Activated CD4-positive, alpha-beta T cell treated with anti-CD3 and anti-CD28 coated beads for 24 hours (primary cell): ENCODE measurements around the gene CARMIL3.
"Not testable (repeated sequence)": the region's sequence is repeated elsewhere in the genome, so short reads cannot be mapped to it uniquely, and the experiment has no call there.

Experiments
- DNase-seq, 2 donors: peaks; one replicate each; pipeline ENCODE4 v3.0.0-alpha.2; 2020; ENCODE audit warnings: low read depth in 2 of 2

CARMIL3 gene

DNA sequence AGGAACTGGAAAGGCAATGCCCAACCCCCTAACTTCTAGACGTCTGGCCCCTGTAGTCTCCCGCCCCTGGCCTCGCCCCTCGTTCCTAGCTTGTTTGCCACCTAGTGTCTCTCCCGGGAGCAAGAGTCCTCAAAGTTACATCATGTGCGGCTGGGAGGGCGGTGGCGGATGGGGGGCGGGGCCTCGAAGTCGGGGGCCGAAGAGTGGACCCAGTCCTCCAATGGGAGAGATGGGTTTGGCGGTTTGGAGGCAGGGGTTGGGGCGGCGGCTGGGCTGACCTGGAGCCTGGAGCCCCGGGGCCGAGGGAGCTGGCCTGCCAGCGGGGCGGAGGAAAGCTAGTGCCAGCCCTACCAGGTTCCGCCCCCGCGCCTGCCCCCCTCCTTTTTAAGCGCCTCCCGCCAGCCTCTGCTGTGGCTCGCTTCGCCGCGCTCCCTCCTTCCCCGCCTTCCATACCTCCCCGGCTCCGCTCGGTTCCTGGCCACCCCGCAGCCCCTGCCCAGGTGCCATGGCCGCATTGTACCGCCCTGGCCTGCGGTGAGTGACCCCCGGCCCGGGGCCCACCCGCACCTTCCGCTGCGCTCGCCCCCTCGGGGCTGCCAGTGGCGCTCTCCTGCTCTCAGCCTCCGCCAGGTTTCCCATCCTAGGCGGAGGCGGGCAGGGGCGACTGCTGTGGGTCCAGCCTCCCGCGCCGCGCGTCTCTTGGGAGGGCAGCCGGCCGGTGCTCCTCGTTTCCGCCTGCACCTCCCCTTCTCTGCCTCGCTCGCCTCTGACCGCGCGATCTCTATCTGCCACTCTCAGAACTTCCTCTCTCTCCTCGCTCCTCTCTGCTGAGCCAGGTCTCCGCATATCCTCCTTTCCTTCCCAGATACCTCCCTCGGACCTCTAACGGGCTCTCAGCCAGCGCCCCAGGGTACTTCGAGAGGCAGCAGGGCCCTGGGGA is 42.4 kb downstream of the CARMIL3 start, which contains the start of gene PCK2:
Gene PCK2, plus strand, starts transcription at position 411 of the 940 bp plus-strand sequence. Its CDS starts 95 bp downstream, at position 506.
- peak; percentile 85 to 89 for DNase-seq

DNA sequence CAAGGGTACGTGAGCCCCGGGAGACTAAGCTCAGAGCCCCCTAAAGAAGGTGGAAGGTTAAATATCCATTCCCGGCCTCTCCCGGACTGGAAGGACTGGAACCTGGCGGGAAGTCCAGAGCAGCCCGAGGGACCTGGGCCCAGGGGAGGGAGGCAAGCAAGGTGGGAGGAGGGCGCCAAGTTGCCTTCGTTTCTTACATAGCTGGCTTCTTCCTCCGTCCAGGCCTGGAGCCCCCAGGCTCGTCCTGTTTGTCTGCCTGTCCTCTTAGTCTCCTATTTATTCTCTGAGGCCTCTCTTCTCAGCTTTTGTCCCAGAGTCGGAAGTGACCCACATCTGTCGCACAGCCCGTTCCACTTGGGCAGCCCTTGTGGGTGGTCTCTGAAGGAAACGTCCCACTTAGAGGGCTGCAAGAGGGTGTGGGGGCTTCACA is 43.0 kb downstream of the CARMIL3 start:
- DNase-seq = no peak

GRCh38 chr14:24095271-24096068 is 43.7 kb downstream of the CARMIL3 start:
- peak in 1 of 2 donors; percentile 56 for DNase-seq

DNA sequence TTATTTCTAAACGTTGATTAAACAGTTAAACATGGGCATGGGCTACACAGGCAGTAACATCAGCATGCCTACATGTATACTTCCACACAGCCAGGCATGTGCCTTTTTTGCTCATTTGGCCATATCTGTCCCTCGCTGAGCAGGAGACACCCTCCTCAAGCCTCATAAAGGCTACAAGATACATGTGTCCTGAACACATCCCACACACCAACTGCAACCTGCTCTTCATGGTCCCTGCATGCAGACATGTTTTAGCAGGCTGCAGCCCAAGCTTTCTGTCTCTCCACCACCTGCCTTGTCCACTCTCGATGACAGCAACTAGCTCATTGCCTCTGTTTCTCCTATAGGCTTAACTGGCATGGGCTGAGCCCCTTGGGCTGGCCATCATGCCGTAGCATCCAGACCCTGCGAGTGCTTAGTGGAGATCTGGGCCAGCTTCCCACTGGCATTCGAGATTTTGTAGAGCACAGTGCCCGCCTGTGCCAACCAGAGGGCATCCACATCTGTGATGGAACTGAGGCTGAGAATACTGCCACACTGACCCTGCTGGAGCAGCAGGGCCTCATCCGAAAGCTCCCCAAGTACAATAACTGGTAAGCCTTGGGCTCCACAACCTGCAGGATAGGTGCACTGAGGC is 44.9 kb downstream of the CARMIL3 start:
- no peak for DNase-seq

DNA sequence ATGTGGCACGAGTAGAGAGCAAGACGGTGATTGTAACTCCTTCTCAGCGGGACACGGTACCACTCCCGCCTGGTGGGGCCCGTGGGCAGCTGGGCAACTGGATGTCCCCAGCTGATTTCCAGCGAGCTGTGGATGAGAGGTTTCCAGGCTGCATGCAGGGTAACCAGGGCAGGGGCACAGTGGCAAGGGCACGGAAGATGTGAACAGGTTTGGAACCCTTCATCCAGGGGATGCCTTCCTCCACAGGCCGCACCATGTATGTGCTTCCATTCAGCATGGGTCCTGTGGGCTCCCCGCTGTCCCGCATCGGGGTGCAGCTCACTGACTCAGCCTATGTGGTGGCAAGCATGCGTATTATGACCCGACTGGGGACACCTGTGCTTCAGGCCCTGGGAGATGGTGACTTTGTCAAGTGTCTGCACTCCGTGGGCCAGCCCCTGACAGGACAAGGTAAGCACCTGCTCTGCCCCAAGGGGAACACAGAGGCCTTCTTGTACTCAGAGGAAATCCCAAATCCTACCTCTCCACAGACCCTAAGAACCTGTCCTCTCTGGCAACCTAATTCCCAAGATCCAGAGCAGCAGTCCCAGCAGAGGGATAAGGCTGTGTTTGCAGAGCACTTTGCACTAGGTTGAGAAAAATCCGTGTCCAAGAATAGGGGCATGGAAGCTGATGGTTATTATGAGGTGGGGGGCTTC is 46.6 kb downstream of the CARMIL3 start:
- no peak for DNase-seq

DNA sequence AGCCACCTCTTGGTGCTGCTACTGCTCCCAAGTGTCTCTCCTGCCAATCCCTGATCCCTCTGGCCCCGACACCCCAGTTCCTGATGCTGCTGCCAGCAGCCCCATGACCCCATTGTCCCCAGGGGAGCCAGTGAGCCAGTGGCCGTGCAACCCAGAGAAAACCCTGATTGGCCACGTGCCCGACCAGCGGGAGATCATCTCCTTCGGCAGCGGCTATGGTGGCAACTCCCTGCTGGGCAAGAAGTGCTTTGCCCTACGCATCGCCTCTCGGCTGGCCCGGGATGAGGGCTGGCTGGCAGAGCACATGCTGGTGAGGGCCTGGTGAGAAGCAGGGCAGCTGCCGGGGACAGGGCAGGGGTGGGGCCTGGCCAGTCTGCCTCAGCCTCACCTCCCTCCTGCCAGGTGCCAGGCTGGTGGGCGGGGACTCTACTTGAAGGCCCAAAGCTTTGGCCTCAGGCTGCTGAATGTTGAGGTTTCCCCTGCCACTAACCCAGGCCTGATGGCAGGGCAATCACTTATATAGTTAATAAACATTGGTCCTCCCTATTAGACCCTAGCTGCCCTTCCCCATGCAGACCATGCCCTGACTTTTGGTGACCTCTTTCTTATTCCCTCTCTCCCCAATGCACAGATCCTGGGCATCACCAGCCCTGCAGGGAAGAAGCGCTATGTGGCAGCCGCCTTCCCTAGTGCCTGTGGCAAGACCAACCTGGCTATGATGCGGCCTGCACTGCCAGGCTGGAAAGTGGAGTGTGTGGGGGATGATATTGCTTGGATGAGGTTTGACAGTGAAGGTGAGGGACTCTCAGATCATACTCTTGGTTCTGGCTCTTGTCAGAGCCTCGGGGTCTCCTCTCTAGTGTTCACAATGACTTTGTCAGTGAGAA is 47.4 kb downstream of the CARMIL3 start:
- DNase-seq = no peak

DNA sequence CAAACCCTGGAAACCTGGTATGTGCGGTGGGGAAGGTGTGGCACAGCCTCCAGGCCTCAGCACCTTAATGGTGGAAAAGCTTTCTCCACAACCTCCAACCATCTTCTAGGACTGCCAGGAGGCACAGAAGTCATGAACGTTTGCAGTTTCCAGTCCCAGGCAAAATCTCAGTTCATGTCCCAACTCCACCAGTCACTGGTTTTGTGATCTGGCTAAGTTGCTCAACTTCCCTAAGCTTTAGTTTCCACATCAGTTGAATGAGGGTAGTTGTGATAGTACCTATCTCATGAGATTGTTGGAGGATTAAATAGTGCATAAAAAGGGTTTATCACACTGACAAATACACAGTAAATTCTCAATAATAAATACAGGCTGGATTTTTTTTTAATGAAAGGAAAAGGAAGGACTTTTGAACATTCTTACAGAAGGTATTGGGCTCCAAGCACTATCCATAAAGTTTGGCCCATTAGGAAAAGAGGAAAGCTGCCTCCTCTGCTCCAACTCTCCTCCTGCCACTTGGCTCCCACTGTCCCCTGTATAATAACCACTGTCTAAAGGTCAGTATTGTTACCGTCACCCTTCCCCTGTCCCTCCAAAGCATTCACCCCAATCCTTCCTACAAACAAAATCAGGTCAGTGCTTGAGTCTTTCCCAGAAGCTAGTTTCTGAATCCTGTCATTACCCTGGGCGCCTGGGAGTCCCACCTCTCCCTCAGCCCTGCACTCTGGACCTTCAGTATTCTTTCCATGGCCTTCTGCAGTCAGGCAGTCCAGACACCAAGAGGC is 48.6 kb downstream of the CARMIL3 start:
- DNase-seq = no peak

GRCh38 chr14:24100982-24101494 is 49.2 kb downstream of the CARMIL3 start:
- DNase-seq = no peak

- no peak for DNase-seq
Measured at GRCh38 chr14:24102357-24103048, 50.7 kb downstream of the CARMIL3 start.

DNA sequence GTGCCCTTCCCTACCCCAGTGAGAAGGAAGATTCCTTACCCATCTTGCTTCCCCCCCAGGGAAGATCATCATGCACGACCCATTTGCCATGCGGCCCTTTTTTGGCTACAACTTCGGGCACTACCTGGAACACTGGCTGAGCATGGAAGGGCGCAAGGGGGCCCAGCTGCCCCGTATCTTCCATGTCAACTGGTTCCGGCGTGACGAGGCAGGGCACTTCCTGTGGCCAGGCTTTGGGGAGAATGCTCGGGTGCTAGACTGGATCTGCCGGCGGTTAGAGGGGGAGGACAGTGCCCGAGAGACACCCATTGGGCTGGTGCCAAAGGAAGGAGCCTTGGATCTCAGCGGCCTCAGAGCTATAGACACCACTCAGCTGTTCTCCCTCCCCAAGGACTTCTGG is 51.6 kb downstream of the CARMIL3 start:
- no peak for DNase-seq

GRCh38 chr14:24105609-24106239 is 53.9 kb downstream of the CARMIL3 start:
- not testable (repeated sequence) for DNase-seq

- no peak for DNase-seq
Measured at GRCh38 chr14:24106672-24107271, 55.0 kb downstream of the CARMIL3 start.

DNA sequence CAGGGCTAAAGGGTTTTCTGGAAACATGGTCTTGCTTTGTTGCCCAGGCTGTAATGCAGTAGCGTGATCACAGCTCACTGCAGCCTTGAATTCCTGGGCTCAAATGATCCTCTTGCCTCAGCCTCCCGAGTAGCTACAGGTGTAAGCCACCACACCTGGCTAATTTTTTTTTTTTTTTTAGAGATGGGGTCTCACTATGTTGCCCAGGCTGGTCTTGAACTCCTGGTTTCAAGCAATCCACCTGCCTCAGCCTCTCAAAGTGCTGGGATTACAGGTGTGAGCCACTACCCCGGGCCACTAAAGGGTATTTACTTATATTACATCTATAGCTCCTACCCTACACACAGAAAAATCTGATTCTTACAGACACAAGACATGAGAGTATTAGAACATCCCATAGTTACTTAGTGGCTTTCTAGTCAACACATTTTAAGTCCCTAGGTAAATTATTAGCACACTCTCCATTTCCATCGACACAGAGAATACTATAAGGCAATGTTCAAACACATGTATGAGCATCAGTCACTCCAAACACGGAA is 56.6 kb downstream of the CARMIL3 start:
- DNase-seq = no peak

GRCh38 chr14:24110060-24110459 is 58.3 kb downstream of the CARMIL3 start:
- DNase-seq = no peak

GRCh38 chr14:24110523-24110922 is 58.7 kb downstream of the CARMIL3 start:
- DNase-seq = no peak

GRCh38 chr14:24113379-24113800 is 61.6 kb downstream of the CARMIL3 start:
- no peak for DNase-seq

- peak; percentile 64 to 67 for DNase-seq
Measured at GRCh38 chr14:24113801-24114531, 62.2 kb downstream of the CARMIL3 start.
